Ovary (tissue), 3 donors: ENCODE data around the gene BPIFA2.

ENCODE experiments used
- CTCF ChIP-seq, 3 donors: fragments of 450-650 bp in 2 of 3; fragments of 200-600 bp in 1 of 3; IDR thresholded peaks; one replicate each; pipeline versions ENCODE4 v1.5.1 to v1.8.0; 2016 to 2022; ENCODE audit warnings: antibody characterized with exemption in 3 of 3, mild to moderate bottlenecking in 1 of 3
- EP300 ChIP-seq: sonication (generic); formaldehyde crosslinking; IDR thresholded peaks from one replicate; pipeline ENCODE4 v1.6.1; 2017; ENCODE audit warnings: antibody characterized with exemption
- POLR2A ChIP-seq: fragments of 450-650 bp; IDR thresholded peaks from one replicate; pipeline ENCODE4 v1.6.1; 2017; ENCODE audit warnings: antibody characterized with exemption, mild to moderate bottlenecking, moderate library complexity
- donor health status: DM: no; HTN: no; CAD: no.

- TF ChIP-seq CTCF (IDR thresholded peaks at IDR 0.05) (no peak), POLR2A (no peak), EP300 (no peak)
Observed at GRCh38 chr20:33139467-33139866, 28.5 kb upstream of the BPIFA2 start.
